GM19193 (cell line): ENCODE data around the gene SGIP1.

Experiments
- POLR2A ChIP-seq: IDR thresholded peaks from 4 replicates; pipeline ENCODE4 v1.6.1; 2011; ENCODE audit not compliant: insufficient read depth, insufficient read length; ENCODE audit errors: extremely low read depth

Gene SGIP1

GRCh38 chr1:66510407-66510806 is 23.5 kb upstream of the SGIP1 start:
- TF ChIP-seq POLR2A = no peak

GRCh38 chr1:66511118-66511517 is 22.8 kb upstream of the SGIP1 start:
- TF ChIP-seq POLR2A = no peak

DNA sequence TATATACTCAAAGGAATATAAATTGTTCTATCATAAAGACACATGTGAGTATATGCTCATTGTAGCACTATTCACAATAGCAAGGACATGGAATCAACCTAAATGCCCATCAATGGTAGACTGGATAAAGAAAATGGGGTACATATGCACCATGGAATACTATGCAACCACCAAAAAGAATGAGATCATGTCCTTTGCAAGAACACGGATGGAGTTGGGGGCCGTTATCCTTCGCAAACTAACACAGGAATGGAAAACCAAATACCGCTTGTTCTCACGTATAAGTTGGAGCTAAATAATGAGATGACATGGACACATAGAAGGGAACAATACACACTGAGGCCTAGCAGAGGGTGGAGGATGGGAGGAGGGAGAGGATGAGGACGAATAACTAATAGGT is 16.0 kb upstream of the SGIP1 start:
- no peak for TF ChIP-seq POLR2A

DNA sequence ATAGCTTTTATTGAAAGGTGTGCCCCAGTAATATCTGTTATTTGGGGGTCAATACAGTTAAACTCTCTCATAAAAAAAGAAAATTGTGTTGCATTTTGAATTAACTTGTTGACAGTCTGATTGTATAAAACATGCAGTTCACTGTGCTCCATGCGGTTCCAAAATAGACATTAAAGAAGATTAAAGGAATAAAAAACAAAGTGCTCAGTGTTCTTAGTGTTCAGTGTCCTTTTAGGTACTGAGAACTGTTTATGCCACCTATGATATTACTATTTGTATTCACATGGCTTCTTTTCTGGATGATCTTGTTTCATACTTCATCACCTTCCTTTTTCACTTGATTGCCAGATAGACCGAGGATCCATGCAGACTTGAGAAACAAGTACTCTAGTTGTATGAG is 15.3 kb upstream of the SGIP1 start:
- TF ChIP-seq POLR2A = no peak

DNA sequence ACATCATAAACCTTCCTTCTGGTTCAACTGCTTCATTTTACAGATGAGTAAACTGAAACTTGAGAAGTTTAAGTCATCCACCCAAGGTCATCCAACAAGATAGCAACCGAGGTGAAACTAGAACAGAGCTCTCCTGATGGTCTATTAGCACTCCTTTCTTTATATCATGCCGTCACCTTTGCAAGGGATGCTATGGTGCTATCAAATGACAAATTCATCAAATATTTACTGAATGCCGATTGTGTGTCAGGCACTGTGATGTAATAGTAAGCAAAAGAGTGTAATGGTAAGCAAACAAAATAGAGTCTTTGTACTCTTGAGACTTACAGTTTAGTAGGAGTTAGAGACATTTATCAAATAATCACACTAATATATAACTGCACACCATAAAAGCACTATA is 14.0 kb upstream of the SGIP1 start:
- TF ChIP-seq POLR2A = no peak

GRCh38 chr1:66520655-66521054 is 13.3 kb upstream of the SGIP1 start:
- TF ChIP-seq POLR2A = no peak

DNA sequence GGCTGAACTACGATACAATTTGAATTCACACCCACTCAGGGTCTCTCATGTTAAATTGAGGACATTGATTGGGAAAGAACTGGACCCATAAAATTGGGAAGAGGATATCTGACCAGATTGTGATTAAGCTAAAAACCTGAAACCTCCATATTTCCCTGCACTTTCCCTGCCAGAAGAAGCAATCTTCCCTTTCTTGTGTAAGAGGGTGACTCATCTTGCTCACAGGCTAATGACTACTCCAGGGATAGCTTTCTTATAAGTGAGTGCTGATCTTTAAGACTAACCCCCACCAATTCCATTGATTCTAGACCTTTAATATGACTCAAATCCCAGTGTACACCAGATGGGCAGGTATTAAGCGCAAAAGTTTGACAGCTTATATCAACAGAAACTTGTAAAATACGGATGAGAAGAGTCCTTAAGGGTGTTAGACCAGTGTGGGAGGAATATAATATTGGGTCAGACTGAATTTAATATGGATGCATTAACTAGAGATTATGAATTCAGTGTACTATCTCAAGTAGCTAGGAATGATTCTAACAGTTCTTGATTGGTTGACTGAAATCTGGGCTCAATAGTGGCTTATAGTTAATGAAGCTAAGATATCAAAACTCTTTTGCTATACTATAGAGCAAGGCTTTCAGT is 12.1 kb upstream of the SGIP1 start:
- TF ChIP-seq POLR2A = no peak

GRCh38 chr1:66523562-66523961 is 10.4 kb upstream of the SGIP1 start:
- no peak for TF ChIP-seq POLR2A

- no peak for TF ChIP-seq POLR2A
Measured at GRCh38 chr1:66525086-66525485, 8.9 kb upstream of the SGIP1 start.

DNA sequence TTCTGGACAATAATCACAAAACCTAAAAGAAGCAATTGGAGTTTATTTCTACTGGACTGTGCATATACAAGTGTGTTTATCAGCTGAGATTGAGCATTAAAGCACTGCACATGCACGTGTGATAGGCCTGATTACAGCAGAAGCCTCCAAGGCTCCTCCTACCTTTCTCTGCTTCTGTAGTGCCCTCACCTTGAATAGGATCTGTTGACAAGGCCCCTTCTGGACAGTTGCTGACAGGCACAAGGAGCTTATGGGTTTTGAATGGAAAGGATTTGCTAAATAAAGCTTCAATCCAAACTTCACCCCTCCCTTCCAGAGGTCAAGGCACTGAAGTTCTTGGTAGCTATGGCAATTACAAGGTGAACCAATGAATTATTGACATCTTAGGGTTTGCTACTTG is 7.9 kb upstream of the SGIP1 start:
- no peak for TF ChIP-seq POLR2A

DNA sequence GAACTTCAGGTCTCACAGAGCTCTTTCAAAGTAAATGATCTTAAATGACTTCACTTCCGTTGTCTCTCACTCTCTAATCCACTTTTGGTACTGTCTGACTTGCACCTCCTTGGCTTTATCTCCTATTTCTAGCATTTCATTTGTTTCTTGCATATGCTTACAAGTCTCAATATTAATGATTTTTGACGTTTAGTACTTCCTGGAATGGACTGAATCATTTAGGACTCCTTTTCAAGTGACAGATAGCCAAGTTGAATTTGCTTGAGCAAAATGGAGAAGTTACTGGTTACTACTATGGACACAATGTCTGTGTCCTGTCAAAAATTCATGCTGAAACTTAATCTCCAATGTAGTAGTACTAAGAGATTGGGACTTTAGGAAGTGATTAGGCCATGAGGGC is 7.0 kb upstream of the SGIP1 start:
- TF ChIP-seq POLR2A = no peak

DNA sequence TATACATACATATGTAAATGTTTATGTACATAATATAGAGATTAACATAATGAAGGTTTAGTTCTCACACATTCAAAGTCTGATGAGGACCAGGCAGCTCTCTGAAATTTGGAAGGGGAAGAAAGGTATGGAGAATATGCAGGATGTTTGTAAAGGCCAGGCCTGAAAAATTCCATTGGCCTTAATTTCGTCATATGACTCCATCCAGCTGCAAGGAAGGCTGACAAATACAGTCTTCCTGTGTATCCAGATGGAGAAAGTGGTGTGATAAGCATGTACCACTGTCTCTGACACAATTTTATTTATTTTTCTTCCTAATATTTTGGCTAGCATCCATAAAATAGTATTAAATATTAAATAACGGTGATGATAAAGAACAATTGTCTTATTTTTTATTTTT is 6.3 kb upstream of the SGIP1 start:
- no peak for TF ChIP-seq POLR2A

GRCh38 chr1:66528580-66528979 is 5.4 kb upstream of the SGIP1 start:
- TF ChIP-seq POLR2A = no peak

DNA sequence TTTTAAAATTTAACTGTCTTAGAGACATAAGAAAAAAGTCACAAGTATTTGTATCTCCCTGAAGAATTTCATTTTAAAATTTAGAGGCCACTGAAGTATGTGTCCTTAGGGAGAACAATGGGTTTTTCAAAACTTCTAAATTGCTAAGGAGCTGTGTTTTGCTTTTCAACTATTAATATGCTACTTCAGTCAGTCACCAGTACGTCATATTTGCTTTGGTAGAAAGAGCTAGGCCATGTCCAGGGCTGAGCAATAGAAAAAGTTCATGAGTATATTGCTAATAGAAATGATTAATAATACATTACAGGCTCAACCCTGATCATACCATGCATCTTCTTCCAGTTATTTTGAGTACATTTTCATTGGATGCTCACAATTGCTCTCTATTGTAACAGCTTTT is 1.7 kb upstream of the SGIP1 start:
- TF ChIP-seq POLR2A = no peak

DNA sequence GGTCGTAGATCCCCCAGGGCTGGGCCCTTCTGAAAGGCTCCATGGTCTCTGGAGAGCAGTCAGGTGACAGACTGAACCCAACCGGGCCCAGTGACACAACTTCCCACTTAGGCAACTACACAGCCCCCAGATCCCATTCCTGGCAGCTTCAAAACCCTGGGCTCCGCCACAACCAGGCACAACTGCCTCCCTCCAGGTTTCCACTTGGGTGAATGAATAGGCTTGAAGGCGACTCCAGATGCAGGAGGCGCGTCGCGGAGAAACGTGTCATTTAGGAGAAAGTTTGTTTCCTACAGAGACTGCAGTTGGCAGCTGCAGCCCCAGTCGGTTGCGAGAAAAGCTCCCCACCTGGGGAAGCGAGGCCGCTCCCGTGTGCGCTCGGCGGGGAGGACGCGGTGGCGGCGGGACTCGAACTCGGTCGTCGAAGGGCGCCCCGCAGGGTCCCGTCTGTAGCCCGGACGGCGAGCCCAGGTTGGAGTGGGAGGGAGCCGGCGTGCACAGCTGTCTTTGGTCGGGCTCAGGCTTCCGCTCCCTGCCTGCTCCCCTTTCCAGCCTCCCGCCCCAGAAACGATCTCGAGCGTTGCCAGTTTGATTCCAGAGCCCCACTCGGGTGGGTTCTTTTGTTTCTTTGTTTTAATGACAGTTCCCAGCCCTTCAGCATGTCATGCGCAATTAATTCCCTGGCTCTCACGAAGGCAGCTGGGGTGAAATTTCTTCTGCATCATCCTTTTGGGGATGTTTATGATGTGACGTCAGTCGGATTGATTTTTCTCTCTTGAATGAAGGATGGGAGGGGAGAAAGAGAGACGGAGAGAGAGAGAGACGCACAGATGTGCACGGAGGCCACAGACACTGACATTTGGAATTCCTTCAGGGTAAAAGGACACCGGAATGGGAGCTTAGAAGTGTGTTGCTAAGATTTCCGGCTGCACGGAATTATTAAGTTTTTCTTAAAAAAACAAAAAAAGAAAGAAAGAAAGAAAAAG is 862 bp upstream of the SGIP1 start:
- no peak for TF ChIP-seq POLR2A

- TF ChIP-seq POLR2A = no peak
Measured at GRCh38 chr1:66535061-66535460, 1.1 kb downstream of the SGIP1 start.
